Measurements from ENCODE around the gene DUSP9. TPM values are rescaled to one million over a fixed set of nuclear protein-coding genes. Genes with fewer than 3 reads are reported as not detected.
"Not testable (repeated sequence)": the region's sequence is repeated elsewhere in the genome, so short reads cannot be mapped to it uniquely, and the experiment has no call there.

Gene DUSP9
- total and polyA plus RNA-seq, 7 donors = not detected

DNA sequence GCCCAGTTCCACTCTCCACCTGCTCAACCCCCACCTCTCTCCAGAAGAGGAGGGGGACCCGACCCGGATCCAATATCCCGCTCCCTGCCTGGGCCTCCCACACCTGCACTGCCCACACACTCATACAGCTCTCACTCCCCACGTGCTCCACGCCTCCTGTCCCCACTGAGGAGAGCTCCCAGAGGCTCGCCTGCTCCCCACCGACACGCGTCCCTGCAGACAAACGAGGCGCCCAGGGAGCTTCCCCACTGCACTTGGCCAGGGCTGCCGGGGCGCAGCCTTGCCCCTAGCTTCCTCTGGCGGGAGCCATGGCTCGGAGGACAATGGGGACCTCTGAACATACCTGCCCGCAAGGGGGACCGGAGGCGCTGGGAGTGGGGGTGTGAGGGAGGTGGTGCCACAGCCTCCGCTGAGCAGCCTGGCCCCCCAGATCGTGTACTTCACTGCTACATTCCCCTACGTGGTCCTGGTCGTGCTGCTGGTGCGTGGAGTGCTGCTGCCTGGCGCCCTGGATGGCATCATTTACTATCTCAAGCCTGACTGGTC is 45.7 kb downstream of the DUSP9 start:
- TF ChIP-seq, protein P1, sequence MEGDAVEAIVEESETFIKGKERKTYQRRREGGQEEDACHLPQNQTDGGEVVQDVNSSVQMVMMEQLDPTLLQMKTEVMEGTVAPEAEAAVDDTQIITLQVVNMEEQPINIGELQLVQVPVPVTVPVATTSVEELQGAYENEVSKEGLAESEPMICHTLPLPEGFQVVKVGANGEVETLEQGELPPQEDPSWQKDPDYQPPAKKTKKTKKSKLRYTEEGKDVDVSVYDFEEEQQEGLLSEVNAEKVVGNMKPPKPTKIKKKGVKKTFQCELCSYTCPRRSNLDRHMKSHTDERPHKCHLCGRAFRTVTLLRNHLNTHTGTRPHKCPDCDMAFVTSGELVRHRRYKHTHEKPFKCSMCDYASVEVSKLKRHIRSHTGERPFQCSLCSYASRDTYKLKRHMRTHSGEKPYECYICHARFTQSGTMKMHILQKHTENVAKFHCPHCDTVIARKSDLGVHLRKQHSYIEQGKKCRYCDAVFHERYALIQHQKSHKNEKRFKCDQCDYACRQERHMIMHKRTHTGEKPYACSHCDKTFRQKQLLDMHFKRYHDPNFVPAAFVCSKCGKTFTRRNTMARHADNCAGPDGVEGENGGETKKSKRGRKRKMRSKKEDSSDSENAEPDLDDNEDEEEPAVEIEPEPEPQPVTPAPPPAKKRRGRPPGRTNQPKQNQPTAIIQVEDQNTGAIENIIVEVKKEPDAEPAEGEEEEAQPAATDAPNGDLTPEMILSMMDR (IDR thresholded peaks at IDR 0.05) = no peak
- intact Hi-C loops (cut with DNase I) = no loop called here
- Histone ChIP-seq H3K27me3 (ENCODE audit: insufficient read depth in 3 of 3, low read length in 2 of 3) (peaks cover 0 to 2% (median 0%) of the 10 kb centered on the region in 3 donors), H3K4me3 (no peak overlapping the region), H3K36me3 (ENCODE audit: insufficient read depth in 1 of 2, low read depth in 1 of 2) (peaks cover 2 to 10% of the 10 kb centered on the region in 2 donors), H3K27ac (peak overlapping the region; percentile 30), H3K4me1 (peaks cover 4% of the 10 kb centered on the region), H3K9me3 (no peaks in the 10 kb centered on the region)
- 41 to 66% (median 61%) methylated on average over 9 to 24 of the region's 24 CpGs for WGBS, 3 donors
- DNase-seq (peak in 1 of 2 donors; percentile 55), ATAC-seq (no peak)

DNA sequence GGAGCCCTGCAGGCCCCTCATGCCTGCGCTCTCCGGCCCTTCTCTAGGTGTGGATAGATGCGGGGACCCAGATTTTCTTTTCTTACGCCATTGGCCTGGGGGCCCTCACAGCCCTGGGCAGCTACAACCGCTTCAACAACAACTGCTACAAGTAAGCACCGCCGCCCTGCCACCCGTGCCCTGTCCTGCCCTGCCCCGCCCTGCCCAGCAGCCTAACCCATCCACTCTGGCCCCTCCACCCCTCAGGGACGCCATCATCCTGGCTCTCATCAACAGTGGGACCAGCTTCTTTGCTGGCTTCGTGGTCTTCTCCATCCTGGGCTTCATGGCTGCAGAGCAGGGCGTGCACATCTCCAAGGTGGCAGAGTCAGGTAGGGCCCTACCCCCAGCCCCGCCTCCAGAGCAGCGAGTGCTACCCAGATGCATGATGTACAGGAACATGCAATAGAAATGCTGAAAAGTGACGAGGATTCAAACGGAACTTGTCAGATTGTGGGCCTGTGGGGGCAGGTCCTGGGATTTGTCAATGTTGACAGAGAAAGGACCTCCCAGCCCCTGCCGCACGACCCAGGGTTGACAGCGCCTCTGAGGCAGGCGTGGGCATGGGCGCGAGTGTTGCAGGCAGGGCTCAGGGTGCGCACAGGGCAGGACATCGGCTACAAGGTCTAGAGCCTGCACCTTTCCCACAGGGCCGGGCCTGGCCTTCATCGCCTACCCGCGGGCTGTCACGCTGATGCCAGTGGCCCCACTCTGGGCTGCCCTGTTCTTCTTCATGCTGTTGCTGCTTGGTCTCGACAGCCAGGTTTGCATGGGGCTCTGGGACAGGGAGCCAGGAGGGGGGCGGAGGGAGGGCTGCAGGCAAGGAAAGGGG is 46.4 kb downstream of the DUSP9 start:
- no peak overlapping the region for H3K27ac ChIP-seq
- WGBS, 3 donors = 78 to 83% (median 81%) methylated on average over 12 to 31 of the region's 31 CpGs

DNA sequence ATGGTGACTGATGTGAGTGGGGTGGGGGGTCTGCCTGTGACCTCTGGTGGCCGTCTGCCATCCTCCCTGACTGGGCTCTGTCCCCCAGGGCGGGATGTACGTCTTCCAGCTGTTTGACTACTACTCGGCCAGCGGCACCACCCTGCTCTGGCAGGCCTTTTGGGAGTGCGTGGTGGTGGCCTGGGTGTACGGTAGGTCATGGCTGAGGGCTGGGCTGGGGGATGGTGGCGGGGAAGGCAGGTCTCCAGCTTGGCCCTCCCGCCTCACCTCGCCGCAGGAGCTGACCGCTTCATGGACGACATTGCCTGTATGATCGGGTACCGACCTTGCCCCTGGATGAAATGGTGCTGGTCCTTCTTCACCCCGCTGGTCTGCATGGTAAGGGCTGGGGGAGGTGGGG is 47.3 kb downstream of the DUSP9 start:
- WGBS, 3 donors = 70 to 79% (median 78%) methylated on average over 7 to 16 of the region's 16 CpGs
- not testable (repeated sequence) for ATAC-seq

More for the DNA sequence above, 46.4 kb downstream of the DUSP9 start:
- TF ChIP-seq, protein P1 (IDR thresholded peaks at IDR 0.05) = no peak
- ATAC-seq (no peak), DNase-seq (peak in 1 of 2 donors; percentile 44)
- Histone ChIP-seq H3K4me3 (no peak overlapping the region), H3K36me3 (ENCODE audit: insufficient read depth in 1 of 2, low read depth in 1 of 2) (peaks cover 2 to 10% of the 10 kb centered on the region in 2 donors), H3K27me3 (ENCODE audit: insufficient read depth in 3 of 3, low read length in 2 of 3) (peaks cover 0 to 2% (median 0%) of the 10 kb centered on the region in 3 donors), H3K4me1 (peaks cover 4% of the 10 kb centered on the region), H3K9me3 (no peaks in the 10 kb centered on the region)
- intact Hi-C loops (cut with DNase I) = no loop called here

DNA sequence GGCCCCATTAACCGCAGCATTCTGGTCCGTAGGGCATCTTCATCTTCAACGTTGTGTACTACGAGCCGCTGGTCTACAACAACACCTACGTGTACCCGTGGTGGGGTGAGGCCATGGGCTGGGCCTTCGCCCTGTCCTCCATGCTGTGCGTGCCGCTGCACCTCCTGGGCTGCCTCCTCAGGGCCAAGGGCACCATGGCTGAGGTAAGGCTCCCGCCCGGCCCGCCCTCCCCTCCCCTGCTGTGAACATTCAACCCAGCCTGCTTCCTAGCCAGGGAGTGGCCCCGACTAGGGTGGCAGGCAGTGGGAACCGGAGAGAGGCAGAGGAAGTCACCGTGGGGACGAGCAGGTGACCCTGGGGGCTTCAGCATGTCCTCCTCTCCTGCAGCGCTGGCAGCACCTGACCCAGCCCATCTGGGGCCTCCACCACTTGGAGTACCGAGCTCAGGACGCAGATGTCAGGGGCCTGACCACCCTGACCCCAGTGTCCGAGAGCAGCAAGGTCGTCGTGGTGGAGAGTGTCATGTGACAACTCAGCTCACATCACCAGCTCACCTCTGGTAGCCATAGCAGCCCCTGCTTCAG is 47.8 kb downstream of the DUSP9 start:
- Histone ChIP-seq H3K27ac (peak overlapping the region; percentile 36), H3K4me3 (no peak overlapping the region), H3K36me3 (ENCODE audit: insufficient read depth in 1 of 2, low read depth in 1 of 2) (peaks cover 2 to 10% of the 10 kb centered on the region in 2 donors), H3K27me3 (ENCODE audit: insufficient read depth in 3 of 3, low read length in 2 of 3) (peaks cover 0 to 2% (median 0%) of the 10 kb centered on the region in 3 donors), H3K4me1 (peaks cover 12% of the 10 kb centered on the region), H3K9me3 (no peaks in the 10 kb centered on the region)
- ATAC-seq (no peak), DNase-seq (peak in 1 of 2 donors; percentile 40)
- WGBS, 3 donors = 62 to 83% (median 71%) methylated on average over 10 to 23 of the region's 23 CpGs
- intact Hi-C loops (cut with DNase I) = no loop called here
- TF ChIP-seq, protein P1 (IDR thresholded peaks at IDR 0.05) = no peak

More for the DNA sequence above, 47.3 kb downstream of the DUSP9 start:
- intact Hi-C loops (cut with DNase I); H3K27ac ChIP-seq; H3K4me3 ChIP-seq; H3K9me3 ChIP-seq; H3K27me3 ChIP-seq (ENCODE audit: insufficient read depth in 3 of 3, low read length in 2 of 3); H3K4me1 ChIP-seq: not testable (repeated sequence)
- peak in 1 of 2 donors; percentile 44 for DNase-seq
- peaks cover 2 to 10% of the 10 kb centered on the region in 2 donors for H3K36me3 ChIP-seq (ENCODE audit: insufficient read depth in 1 of 2, low read depth in 1 of 2)

DNA sequence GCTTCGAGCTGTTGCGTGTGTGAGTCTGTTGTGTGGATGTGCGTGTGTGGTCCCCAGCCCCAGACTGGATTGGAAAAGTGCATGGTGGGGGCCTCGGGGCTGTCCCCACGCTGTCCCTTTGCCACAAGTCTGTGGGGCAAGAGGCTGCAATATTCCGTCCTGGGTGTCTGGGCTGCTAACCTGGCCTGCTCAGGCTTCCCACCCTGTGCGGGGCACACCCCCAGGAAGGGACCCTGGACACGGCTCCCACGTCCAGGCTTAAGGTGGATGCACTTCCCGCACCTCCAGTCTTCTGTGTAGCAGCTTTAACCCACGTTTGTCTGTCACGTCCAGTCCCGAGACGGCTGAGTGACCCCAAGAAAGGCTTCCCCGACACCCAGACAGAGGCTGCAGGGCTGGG is 49.1 kb downstream of the DUSP9 start:
- TF ChIP-seq, protein P1 (IDR thresholded peaks at IDR 0.05) = no peak
- H3K4me3 ChIP-seq = no peak overlapping the region
- WGBS, 3 donors = 80 to 96% (median 82%) methylated on average over 12 to 15 of the region's 15 CpGs
- peaks cover 2 to 10% of the 10 kb centered on the region in 2 donors for H3K36me3 ChIP-seq (ENCODE audit: insufficient read depth in 1 of 2, low read depth in 1 of 2)
- no peak for DNase-seq
- H3K27me3 ChIP-seq (ENCODE audit: insufficient read depth in 3 of 3, low read length in 2 of 3) = peaks cover 0 to 2% (median 0%) of the 10 kb centered on the region in 3 donors
- no peak for ATAC-seq
- H3K27ac ChIP-seq = no peak overlapping the region
- H3K4me1 ChIP-seq = peaks cover 12% of the 10 kb centered on the region
- intact Hi-C loops (cut with DNase I) = no loop called here
- no peaks in the 10 kb centered on the region for H3K9me3 ChIP-seq

DNA sequence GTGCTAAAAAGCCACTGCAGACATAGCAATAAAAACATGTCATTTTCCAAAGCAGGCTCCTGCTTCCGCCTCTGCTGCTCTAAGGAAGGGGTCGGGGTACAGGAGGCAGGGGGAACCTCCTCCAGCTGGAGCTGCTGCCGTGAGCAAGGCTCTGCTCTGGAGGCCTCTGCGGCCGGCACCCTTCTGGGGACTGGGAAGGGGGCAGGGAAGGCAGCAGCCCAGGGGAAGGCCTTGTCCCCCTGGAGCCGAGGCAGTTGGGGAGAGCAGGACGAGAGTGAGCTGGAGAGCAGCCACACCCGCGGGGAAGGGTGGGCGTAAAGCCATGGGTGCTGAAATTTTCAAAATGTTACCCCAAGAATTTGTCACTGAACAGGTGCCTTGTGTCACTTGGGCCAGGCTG is 49.5 kb downstream of the DUSP9 start:
- ATAC-seq; intact Hi-C loops (cut with DNase I); H3K9me3 ChIP-seq; H3K4me3 ChIP-seq; H3K27me3 ChIP-seq (ENCODE audit: insufficient read depth in 3 of 3, low read length in 2 of 3): not testable (repeated sequence)
- H3K36me3 ChIP-seq (ENCODE audit: insufficient read depth in 1 of 2, low read depth in 1 of 2) = peaks cover 2 to 11% of the 10 kb centered on the region in 2 donors
- peak in 1 of 2 donors; percentile 53 for DNase-seq
- WGBS, 3 donors = 55 to 66% (median 62%) methylated on average over 5 to 10 of the region's 10 CpGs
- H3K27ac ChIP-seq = peak overlapping the region; percentile 81
- H3K4me1 ChIP-seq = peaks cover 13% of the 10 kb centered on the region

Measured in psoas muscle (tissue), 8 donors.